ENCODE data around the gene FRMD8. TPM values are rescaled to one million over a fixed set of nuclear protein-coding genes. Genes with fewer than 3 reads are reported as not detected.
"Not testable (repeated sequence)": the region's sequence is repeated elsewhere in the genome, so short reads cannot be mapped to it uniquely, and the experiment has no call there.

The FRMD8 gene
- total RNA-seq, 1 donor from 2014 or later, result 39.0 TPM

DNA sequence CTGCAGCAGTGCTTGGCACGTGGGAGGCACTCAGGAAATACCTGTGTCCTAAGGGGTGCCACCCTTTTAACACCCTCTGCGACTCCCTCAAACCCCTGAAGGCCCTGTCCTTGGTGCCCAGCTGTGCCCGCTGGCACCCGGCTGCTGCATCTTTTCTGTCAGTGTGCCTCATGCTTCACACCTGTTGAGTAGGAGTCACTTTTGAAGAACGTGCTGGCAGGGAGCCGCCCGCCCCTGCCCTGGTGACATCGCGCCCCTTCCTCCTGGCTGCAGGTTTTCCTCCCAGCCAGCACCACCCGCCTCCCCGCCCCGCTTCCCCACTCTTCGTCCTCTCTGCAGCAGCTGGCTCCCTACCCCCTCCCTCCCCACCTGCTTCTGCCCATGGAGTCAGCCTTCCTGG lies 17.8 kb downstream of the FRMD8 start:
- H3K4me3 ChIP-seq (ENCODE audit: low read depth, low read length), result no peak overlapping the region
- TF ChIP-seq, protein P1, sequence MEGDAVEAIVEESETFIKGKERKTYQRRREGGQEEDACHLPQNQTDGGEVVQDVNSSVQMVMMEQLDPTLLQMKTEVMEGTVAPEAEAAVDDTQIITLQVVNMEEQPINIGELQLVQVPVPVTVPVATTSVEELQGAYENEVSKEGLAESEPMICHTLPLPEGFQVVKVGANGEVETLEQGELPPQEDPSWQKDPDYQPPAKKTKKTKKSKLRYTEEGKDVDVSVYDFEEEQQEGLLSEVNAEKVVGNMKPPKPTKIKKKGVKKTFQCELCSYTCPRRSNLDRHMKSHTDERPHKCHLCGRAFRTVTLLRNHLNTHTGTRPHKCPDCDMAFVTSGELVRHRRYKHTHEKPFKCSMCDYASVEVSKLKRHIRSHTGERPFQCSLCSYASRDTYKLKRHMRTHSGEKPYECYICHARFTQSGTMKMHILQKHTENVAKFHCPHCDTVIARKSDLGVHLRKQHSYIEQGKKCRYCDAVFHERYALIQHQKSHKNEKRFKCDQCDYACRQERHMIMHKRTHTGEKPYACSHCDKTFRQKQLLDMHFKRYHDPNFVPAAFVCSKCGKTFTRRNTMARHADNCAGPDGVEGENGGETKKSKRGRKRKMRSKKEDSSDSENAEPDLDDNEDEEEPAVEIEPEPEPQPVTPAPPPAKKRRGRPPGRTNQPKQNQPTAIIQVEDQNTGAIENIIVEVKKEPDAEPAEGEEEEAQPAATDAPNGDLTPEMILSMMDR (IDR thresholded peaks at IDR 0.05; ENCODE audit: insufficient read depth, low read length, poor library complexity, severe bottlenecking), result no peak
- H3K27me3 ChIP-seq (ENCODE audit: control insufficient read depth, insufficient read depth, low read length), result no peaks in the 10 kb centered on the region
- no peak for DNase-seq (ENCODE audit: low read depth)
- peaks cover 5% of the 10 kb centered on the region for H3K36me3 ChIP-seq (ENCODE audit: control insufficient read depth, insufficient read depth, low read length)

DNA sequence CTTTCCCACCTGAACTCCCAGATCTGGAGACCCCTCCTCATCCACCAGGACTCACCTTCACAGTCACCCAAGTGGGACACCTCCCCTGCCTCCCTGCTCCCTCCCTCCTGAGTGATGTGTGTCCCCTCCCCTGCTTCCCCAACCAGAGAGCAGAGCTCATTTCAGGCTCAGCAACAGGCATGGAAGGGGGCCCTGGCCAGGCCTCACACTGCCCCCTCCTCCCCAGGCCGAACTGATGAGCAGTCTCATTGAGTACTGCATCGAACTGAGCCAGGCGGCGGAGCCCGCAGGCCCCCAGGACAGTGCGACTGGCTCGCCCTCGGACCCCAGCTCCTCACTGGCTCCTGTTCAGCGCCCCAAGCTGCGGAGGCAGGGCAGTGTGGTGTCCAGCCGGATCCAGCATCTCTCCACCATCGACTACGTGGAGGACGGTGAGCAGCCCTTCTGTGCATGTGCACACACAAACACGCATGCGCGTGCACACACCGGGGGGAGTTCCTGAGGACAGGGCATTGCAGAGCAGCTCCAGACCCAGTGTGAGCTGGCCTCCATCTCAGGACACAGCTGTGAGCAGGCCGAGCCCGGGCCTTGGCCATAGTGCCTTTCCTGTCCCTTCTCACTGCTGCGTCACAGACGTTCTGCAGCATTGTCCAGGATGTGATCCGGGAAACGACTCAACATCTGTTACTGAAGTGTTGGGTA lies 18.4 kb downstream of the FRMD8 start:
- no peak for DNase-seq (ENCODE audit: low read depth)
- Histone ChIP-seq H3K36me3 (ENCODE audit: control insufficient read depth, insufficient read depth, low read length) (peaks cover 5% of the 10 kb centered on the region), H3K4me3 (ENCODE audit: low read depth, low read length) (no peak overlapping the region), H3K27me3 (ENCODE audit: control insufficient read depth, insufficient read depth, low read length) (no peaks in the 10 kb centered on the region)
- TF ChIP-seq, protein P1 (IDR thresholded peaks at IDR 0.05; ENCODE audit: insufficient read depth, low read length, poor library complexity, severe bottlenecking), result no peak

DNA sequence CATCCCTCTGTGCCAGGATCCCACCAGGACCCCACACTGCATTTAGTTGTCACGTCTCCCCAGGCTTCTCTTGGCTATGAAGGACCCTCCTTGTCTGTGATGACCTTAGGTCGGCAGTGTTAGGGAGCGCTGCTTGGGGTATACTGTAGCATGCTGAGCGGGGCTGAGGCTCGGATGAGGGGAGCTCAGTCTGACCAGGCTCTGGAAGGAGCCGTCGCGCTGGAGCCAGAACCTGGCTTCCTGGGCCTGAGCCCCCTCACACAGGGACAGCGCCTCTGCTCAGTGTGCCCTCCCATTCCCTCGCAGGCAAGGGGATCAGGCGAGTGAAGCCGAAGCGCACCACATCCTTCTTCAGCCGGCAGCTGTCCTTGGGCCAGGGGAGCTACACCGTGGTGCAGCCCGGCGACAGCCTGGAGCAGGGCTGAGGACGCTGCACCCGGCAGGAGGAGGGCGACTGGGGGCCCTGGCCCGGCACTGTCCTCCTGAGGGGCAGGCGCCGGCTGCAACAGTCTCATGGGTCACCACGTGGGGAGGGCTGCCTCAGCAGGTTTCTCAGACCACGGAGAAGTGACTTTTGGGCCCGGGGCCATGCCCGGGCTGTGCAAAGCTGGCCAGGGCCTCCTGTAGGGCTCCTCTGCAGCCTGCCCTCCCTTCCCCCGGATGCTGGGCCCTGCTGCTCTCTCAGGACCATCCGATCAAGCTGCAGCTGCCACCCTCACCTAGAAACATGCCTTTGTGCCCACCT lies 24.7 kb downstream of the FRMD8 start:
- Histone ChIP-seq H3K27me3 (ENCODE audit: control insufficient read depth, insufficient read depth, low read length) (no peaks in the 10 kb centered on the region), H3K36me3 (ENCODE audit: control insufficient read depth, insufficient read depth, low read length) (peaks cover 1% of the 10 kb centered on the region), H3K4me3 (ENCODE audit: low read depth, low read length) (no peak overlapping the region)
- TF ChIP-seq, protein P1 (IDR thresholded peaks at IDR 0.05; ENCODE audit: insufficient read depth, low read length, poor library complexity, severe bottlenecking), result no peak
- DNase-seq (ENCODE audit: low read depth), result no peak

DNA sequence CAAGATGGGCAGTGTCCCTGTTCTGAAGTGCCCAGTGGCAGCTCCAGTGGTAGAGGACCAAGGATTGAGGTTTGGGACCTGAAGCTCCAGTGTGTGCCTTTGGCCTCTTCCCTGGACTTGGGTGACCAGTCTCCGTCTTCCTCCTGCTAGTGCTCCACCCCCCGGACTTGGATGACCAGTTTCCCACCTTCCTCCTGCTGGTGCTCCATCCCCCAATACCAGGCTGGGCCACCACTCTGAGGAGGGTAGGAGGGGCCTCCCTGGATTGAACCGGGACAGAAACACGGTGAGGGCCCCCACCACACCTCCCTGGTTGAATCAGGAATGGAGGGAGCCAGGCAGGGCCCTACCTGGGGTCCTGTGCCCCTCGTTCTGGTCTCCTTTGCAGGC lies 25.2 kb downstream of the FRMD8 start:
- H3K27me3 ChIP-seq (ENCODE audit: control insufficient read depth, insufficient read depth, low read length), result no peaks in the 10 kb centered on the region
- H3K36me3 ChIP-seq (ENCODE audit: control insufficient read depth, insufficient read depth, low read length), result peaks cover 1% of the 10 kb centered on the region
- H3K4me3 ChIP-seq (ENCODE audit: low read depth, low read length), result no peak overlapping the region
- no peak for DNase-seq (ENCODE audit: low read depth)
- TF ChIP-seq, protein P1 (IDR thresholded peaks at IDR 0.05; ENCODE audit: insufficient read depth, low read length, poor library complexity, severe bottlenecking), result no peak

DNA sequence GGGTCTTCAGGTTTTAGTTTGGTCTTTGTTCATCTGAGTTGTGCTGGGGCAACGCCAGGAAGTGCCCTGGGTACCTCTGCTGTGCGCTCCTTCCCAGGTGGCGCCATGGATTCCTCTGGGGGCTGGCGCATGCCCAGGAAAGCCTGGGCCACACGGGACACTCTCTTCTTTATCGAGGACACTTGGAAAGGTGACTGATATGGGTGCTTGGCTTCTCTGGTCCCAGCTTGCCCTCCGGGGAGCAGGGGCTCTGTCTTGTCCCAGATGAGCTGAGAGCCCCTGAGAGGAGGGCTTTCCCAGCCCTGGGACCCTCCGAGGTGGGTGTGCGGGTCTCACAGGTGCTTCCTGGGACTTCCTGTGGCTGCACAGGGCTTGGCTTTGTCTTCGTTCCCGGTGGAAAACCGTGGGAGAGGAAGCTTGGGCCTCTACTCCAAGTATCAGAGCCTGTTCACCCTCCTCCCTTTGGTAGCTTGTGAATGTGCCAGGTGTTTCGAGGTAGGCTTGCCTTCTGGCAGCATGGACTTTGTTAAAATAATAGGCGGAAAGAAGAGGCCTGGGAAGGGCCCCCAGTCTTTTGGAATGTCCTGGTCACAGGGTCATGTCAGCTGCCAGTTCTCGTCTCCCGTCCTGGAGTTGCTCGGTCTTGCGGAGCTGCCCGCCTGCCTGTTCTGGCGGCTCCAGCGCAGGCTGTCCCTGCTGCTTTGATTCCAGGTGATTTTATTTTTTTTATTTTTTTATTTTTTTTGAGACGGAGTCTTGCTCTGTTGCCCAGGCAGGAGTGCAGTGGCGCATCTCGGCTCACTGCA lies 26.0 kb downstream of the FRMD8 start:
- no peaks in the 10 kb centered on the region for H3K27me3 ChIP-seq (ENCODE audit: control insufficient read depth, insufficient read depth, low read length)
- TF ChIP-seq, protein P1 (IDR thresholded peaks at IDR 0.05; ENCODE audit: insufficient read depth, low read length, poor library complexity, severe bottlenecking), result no peak
- H3K36me3 ChIP-seq (ENCODE audit: control insufficient read depth, insufficient read depth, low read length), result peaks cover 1% of the 10 kb centered on the region
- DNase-seq (ENCODE audit: low read depth), result no peak
- no peak overlapping the region for H3K4me3 ChIP-seq (ENCODE audit: low read depth, low read length)

DNA sequence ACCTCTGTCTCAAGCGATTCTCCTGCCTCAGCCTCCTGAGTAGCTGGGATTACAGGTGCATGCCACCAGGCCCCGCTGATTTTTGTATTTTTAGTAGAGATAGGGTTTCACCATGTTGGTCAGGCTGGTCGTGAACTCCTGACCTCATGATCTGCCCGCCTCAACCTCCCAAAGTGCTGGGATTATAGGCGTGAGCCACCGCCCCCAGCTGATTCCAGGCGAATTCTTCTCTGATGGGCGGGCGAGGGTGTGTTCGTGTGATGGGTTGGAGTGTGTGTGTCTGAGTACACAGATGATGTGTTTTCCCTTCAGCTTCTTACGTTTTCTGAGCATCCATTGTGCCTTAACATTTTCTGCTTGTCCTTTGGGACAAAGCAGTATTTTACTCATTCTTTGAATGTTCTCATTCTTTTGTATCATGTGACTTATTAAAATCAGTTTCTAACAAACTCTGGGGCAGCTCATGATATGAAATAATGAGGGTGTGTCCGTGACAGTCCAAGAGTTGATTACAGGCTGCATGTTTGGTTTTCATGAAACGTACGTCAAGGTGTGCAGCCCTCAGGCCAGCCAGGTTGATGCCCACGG lies 26.7 kb downstream of the FRMD8 start:
- H3K36me3 ChIP-seq (ENCODE audit: control insufficient read depth, insufficient read depth, low read length); H3K27me3 ChIP-seq (ENCODE audit: control insufficient read depth, insufficient read depth, low read length); DNase-seq (ENCODE audit: low read depth); H3K4me3 ChIP-seq (ENCODE audit: low read depth, low read length): not testable (repeated sequence)
